Lung (tissue), 12 donors: Measurements from ENCODE around the gene SGK2. TPM values are rescaled to one million over a fixed set of nuclear protein-coding genes. Genes with fewer than 3 reads are reported as not detected.

Source experiments
- ATAC-seq: fragments of 200-7000 bp; cut with Tn5 transposase; one replicate; pipeline ENCODE4 v1.9.1; 2020; ENCODE audit warnings: moderate number of reproducible peaks; ENCODE audit not compliant: insufficient read depth, low FRiP score
- DNase-seq, 3 donors: peaks; one replicate each; pipeline ENCODE4 v3.0.0-alpha.2; 2013 to 2017
- H3K27ac ChIP-seq, 2 donors: one replicate each; pipeline ENCODE4 v1.5.1; 2013; ENCODE audit warnings: mild to moderate bottlenecking in 2 of 2, moderate library complexity in 2 of 2, control low read depth in 1 of 2, inconsistent platforms in 1 of 2, low read depth in 1 of 2, low read length in 1 of 2
- H3K27me3 ChIP-seq, 3 donors: one replicate each; pipeline ENCODE4 v1.5.1; 2013; ENCODE audit warnings: low read length in 2 of 3; ENCODE audit not compliant: control insufficient read depth in 3 of 3, insufficient read depth in 3 of 3
- H3K36me3 ChIP-seq, 4 donors: one replicate each; pipeline ENCODE4 v1.5.1; 2013; ENCODE audit warnings: low read length in 4 of 4, mild to moderate bottlenecking in 1 of 4, moderate library complexity in 1 of 4; ENCODE audit not compliant: control insufficient read depth in 4 of 4, insufficient read depth in 4 of 4
- H3K4me1 ChIP-seq, 5 donors: one replicate each; pipeline ENCODE4 v1.5.1; 2013; ENCODE audit warnings: low read length in 5 of 5, mild to moderate bottlenecking in 2 of 5, moderate library complexity in 1 of 5; ENCODE audit not compliant: control insufficient read depth in 5 of 5, insufficient read depth in 5 of 5
- H3K4me3 ChIP-seq: one replicate; pipeline ENCODE4 v1.5.1; 2013; ENCODE audit warnings: mild to moderate bottlenecking, control low read depth, moderate library complexity
- H3K9ac ChIP-seq, 2 donors: one replicate each; pipeline ENCODE4 v1.5.1; 2013; ENCODE audit warnings: low read length in 2 of 2, control low read depth in 1 of 2; ENCODE audit not compliant: insufficient read depth in 1 of 2
- H3K9me3 ChIP-seq, 4 donors: one replicate each; pipeline ENCODE4 v1.5.1; 2013; ENCODE audit warnings: low read length in 3 of 4, mild to moderate bottlenecking in 1 of 4, moderate library complexity in 1 of 4; ENCODE audit not compliant: control insufficient read depth in 4 of 4, insufficient read depth in 3 of 4
- WGBS, 2 donors: extraction: QIAGEN DNeasy Blood & Tissue Kit; methylation state at CpG; one replicate each; pipeline ENCODE4 v1.1.7; 2013; 5-methylcytosine and 5-hydroxymethylcytosine counted together
- polyA plus RNA-seq, 2 donors: library from polyadenylated mRNA; stranded (reverse); fragments of 200-250 nt; gene quantifications; one replicate each; pipeline ENCODE4 v1.2.1, GENCODE V29; 2013
- total RNA-seq, 2 donors: library from RNA; depleted of rRNA in 1 of 2; stranded (reverse); fragments of >200 nt in 1 of 2; gene quantifications; one replicate each; pipeline ENCODE4 v1.2.1, GENCODE V29; 2014 to 2021
- TF ChIP-seq, protein P1 (sequence below): IDR thresholded peaks from 2 replicates; pipeline ENCODE4 v1.5.1; 2012; ENCODE audit warnings: mild to moderate bottlenecking; ENCODE audit errors: control extremely low read depth, extremely low read depth
- donor health status: control.
- donor health status: control.
- donor health status: Bipolar disorder and iron deficiency.
- donor health status: healthy.
- donor health status: DM: yes; HTN: yes; CAD: no.

SGK2 gene
- total and polyA plus RNA-seq, 4 donors = 0.15 to 3.2 (median 0.96) TPM

DNA sequence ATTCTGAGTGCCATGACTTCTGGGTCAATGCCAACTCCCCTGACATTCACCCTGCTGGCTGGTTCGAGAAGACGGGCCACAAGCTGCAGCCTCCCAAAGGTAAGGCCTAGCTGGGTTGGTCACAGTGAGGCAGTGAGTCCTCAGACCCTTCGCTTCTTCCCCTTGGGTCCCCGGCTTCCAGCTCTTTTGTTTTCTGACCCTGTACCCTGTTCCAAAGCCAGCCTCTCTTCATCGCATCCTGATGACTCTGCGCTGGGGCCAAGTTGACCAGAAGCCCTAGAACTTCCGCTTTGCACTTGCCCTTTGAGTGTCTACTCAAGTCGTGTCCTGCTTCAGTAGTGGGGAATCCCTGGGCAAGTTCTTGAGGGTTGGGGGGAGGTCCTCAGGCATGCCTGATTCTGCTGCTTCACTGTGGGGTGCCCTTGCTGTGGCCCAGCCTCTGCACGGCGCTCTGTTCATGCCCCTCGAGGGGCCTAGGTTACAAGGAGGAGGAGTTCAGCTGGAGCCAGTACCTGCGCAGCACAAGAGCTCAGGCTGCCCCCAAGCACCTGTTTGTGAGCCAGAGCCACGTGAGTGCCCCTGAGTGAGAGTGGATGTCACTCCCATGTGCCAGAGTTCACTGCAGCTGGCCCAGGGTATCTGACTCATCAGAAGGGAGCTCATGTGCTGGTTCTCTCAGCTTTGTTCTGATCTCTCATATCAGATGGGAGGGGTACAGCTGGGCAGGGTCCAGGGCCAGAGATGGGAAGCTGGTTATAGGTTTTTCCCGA lies 28.3 kb upstream of the SGK2 start:
- Histone ChIP-seq H3K9ac (no peak overlapping the region), H3K4me3 (no peak overlapping the region), H3K27me3 (no peaks in the 10 kb centered on the region), H3K27ac (no peak overlapping the region), H3K4me1 (no peaks in the 10 kb centered on the region), H3K36me3 (no peaks in the 10 kb centered on the region), H3K9me3 (no peaks in the 10 kb centered on the region)
- DNase-seq (no peak), ATAC-seq (no peak)
- WGBS, 2 donors = 88 to 90% methylated on average over 14 of the region's 14 CpGs
- TF ChIP-seq, protein P1, sequence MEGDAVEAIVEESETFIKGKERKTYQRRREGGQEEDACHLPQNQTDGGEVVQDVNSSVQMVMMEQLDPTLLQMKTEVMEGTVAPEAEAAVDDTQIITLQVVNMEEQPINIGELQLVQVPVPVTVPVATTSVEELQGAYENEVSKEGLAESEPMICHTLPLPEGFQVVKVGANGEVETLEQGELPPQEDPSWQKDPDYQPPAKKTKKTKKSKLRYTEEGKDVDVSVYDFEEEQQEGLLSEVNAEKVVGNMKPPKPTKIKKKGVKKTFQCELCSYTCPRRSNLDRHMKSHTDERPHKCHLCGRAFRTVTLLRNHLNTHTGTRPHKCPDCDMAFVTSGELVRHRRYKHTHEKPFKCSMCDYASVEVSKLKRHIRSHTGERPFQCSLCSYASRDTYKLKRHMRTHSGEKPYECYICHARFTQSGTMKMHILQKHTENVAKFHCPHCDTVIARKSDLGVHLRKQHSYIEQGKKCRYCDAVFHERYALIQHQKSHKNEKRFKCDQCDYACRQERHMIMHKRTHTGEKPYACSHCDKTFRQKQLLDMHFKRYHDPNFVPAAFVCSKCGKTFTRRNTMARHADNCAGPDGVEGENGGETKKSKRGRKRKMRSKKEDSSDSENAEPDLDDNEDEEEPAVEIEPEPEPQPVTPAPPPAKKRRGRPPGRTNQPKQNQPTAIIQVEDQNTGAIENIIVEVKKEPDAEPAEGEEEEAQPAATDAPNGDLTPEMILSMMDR = no peak

DNA sequence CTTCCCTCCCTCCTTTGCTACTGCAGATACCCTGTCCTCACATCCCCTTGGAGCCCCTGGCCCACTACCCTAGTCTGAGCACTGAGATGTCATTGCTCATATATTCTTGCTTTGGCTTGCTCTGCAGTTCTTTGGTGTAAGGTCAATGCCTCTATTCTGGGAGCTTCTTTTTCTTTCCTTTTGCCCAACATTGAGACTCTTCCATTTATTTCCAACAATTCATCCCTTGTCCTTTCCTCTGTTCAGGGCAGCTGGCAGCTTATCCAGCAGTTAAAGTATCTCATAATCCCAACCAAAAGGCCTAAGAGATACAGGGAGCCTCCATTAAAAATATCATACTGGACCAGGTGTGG lies 27.8 kb upstream of the SGK2 start:
- H3K36me3 ChIP-seq = peaks cover 0 to 2% (median 0%) of the 10 kb centered on the region in 4 donors
- H3K27me3 ChIP-seq = no peaks in the 10 kb centered on the region
- TF ChIP-seq, protein P1 = no peak
- no peak overlapping the region for H3K4me3 ChIP-seq
- H3K4me1 ChIP-seq = no peaks in the 10 kb centered on the region
- H3K9me3 ChIP-seq = no peaks in the 10 kb centered on the region
- no peak for ATAC-seq
- no peak overlapping the region for H3K27ac ChIP-seq
- H3K9ac ChIP-seq = no peak overlapping the region
- no peak for DNase-seq

DNA sequence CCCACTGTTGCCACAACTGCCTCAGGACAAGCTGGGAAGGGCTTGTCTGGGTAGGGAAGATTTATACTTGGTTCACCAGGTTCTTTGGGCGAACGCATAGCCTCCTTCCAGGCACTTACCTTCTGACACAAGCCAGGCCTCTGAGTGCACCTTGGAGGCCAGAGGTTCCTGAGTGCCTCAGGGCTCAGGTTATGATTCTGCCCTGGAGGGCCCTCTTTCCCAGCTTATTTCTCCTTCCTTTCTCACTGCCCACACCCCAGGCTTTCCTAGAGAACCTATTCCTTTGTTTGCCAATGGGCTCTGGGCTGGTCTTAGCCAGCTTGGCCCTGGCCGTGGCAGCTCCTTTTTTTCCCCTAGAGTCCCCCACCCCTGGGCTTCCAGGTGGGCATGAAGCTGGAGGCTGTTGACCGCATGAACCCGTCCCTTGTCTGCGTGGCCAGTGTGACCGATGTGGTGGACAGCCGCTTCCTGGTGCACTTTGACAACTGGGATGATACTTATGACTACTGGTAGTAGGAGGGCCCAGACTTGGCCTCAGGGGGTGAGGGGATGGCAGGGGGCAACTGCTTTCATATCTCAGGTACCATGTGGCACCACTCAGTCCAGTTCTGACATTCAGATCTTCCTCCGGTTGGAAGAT lies 26.3 kb upstream of the SGK2 start:
- H3K36me3 ChIP-seq = peaks cover 0 to 5% (median 0%) of the 10 kb centered on the region in 4 donors
- H3K4me1 ChIP-seq = no peaks in the 10 kb centered on the region
- ATAC-seq (no peak), DNase-seq (no peak)
- WGBS, 2 donors = 95 to 97% methylated on average over 9 of the region's 9 CpGs
- no peak overlapping the region for H3K9ac ChIP-seq
- no peak overlapping the region for H3K27ac ChIP-seq
- H3K27me3 ChIP-seq = no peaks in the 10 kb centered on the region
- TF ChIP-seq, protein P1 = no peak
- H3K4me3 ChIP-seq = no peak overlapping the region
- no peaks in the 10 kb centered on the region for H3K9me3 ChIP-seq

DNA sequence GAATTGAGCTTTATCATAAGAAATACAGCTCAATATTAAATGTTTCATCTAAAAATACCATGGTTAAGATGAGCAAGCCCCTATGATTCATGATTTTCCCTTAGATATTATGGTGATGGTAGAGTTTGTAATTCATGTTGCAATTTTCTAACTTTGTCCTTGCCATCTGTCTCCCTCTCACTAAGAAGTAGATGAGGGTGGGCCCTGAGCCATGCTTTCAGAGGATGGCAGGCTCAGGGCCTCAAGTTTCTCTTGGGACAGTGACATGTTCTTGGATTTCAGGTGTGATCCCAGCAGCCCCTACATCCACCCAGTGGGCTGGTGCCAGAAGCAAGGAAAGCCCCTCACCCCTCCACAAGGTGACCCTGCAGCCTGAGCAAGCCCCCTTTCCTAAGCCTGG lies 25.8 kb upstream of the SGK2 start:
- no peaks in the 10 kb centered on the region for H3K9me3 ChIP-seq
- no peak overlapping the region for H3K9ac ChIP-seq
- H3K36me3 ChIP-seq = peaks cover 0 to 5% (median 0%) of the 10 kb centered on the region in 4 donors
- TF ChIP-seq, protein P1 = no peak
- H3K27ac ChIP-seq = no peak overlapping the region
- no peaks in the 10 kb centered on the region for H3K4me1 ChIP-seq
- H3K4me3 ChIP-seq = no peak overlapping the region
- no peaks in the 10 kb centered on the region for H3K27me3 ChIP-seq
- DNase-seq (no peak), ATAC-seq (no peak)
